Right atrium auricular region (tissue), 2 donors: ENCODE data around the gene KMT2A. TPM values are rescaled to one million over a fixed set of nuclear protein-coding genes. Genes with fewer than 3 reads are reported as not detected.

Experiments
- total RNA-seq, 2 donors: library from RNA; depleted of rRNA; stranded (reverse); fragments of >200 nt; gene quantifications; one replicate each; pipeline ENCODE4 v1.1.0, GENCODE V29; 2016

KMT2A gene
- total RNA-seq, 2 donors from 2014 or later, result 28.1 to 41.7 TPM

Other genes with a start within 250 kb of the KMT2A start
- gene JAML, start 211.5 kb upstream of the KMT2A start, total RNA-seq, result 1 to 10 TPM in 1 of 2 donors, under 1 TPM in 1; 0.48 to 2.2 TPM
- 1 to 10 TPM; 1.0 to 2.0 TPM for gene MPZL3, start 184.1 kb upstream of the KMT2A start, total RNA-seq
- gene MPZL2, start 172.2 kb upstream of the KMT2A start, total RNA-seq, result 10 to 100 TPM; 13.8 to 16.8 TPM
- gene CD3E, start 131.8 kb upstream of the KMT2A start, total RNA-seq, result 1 to 10 TPM in 1 of 2 donors, not detected in 1; 1.8 TPM
- gene CD3D, start 93.8 kb upstream of the KMT2A start, total RNA-seq, result 1 to 10 TPM in 1 of 2 donors, not detected in 1; 1.5 TPM
- gene CD3G, start 92.1 kb upstream of the KMT2A start, total RNA-seq, result under 1 TPM in 1 of 2 donors, not detected in 1; 0.24 TPM
- gene UBE4A, start 76.9 kb upstream of the KMT2A start, total RNA-seq, result 10 to 100 TPM; 46.3 to 53.4 TPM
- gene ATP5MG, start 34.9 kb upstream of the KMT2A start, total RNA-seq, result 100 to 1,000 TPM in 1 of 2 donors, 10 to 100 TPM in 1; 82.3 to 122 TPM
- under 1 TPM in 1 of 2 donors, not detected in 1; 0.89 TPM for gene TTC36, start 91.0 kb downstream of the KMT2A start, total RNA-seq
- gene TMEM25, start 94.7 kb downstream of the KMT2A start, total RNA-seq, result 10 to 100 TPM; 15.6 to 16.5 TPM
- gene IFT46, start 129.4 kb downstream of the KMT2A start, total RNA-seq, result 10 to 100 TPM; 19.3 to 26.1 TPM
- gene ARCN1, start 135.9 kb downstream of the KMT2A start, total RNA-seq, result 100 to 1,000 TPM; 103 to 111 TPM
- gene PHLDB1, start 171.1 kb downstream of the KMT2A start, total RNA-seq, result 100 to 1,000 TPM; 102 to 105 TPM
- gene TREH, start 243.2 kb downstream of the KMT2A start, total RNA-seq, result not detected